Natural killer cell treated with Interleukin-12 subunit alpha and Interleukin-12 subunit beta and Interleukin-15 and Interleukin-18, amount 100 ng/mL, for 72 hours (primary cell): ENCODE measurements around the gene CD200R1L. TPM values are rescaled to one million over a fixed set of nuclear protein-coding genes. Genes with fewer than 3 reads are reported as not detected.

ENCODE experiments used
- ATAC-seq, 2 donors: fragments of 150-1000 bp; cut with Tn5 transposase in 1 of 2; sonication (Bioruptor Pico), chemical (Tn5 transposase) in 1 of 2; 2 replicates each; pipeline ENCODE4 v1.10.0; 2021
- DNase-seq: peaks from one replicate; pipeline ENCODE4 v3.0.0; 2022; ENCODE audit warnings: low spot score
- H3K27ac Mint-ChIP-seq, 2 donors: 1 replicate in 1 of 2; 2 replicates in 1 of 2; pipeline ENCODE4 v1.8.0; 2022; ENCODE audit warnings: mixed read lengths in 2 of 2, mild to moderate bottlenecking in 1 of 2, moderate library complexity in 1 of 2
- H3K27me3 Mint-ChIP-seq, 2 donors: 1 replicate in 1 of 2; 2 replicates in 1 of 2; pipeline ENCODE4 v1.8.0; 2022; ENCODE audit warnings: mixed read lengths in 2 of 2
- H3K36me3 Mint-ChIP-seq: one replicate; pipeline ENCODE4 v1.8.0; 2022; ENCODE audit warnings: mixed read lengths
- H3K4me1 Mint-ChIP-seq, 2 donors: 1 replicate in 1 of 2; 2 replicates in 1 of 2; pipeline ENCODE4 v1.8.0; 2022; ENCODE audit warnings: low read depth in 2 of 2, mixed read lengths in 2 of 2, mild to moderate bottlenecking in 1 of 2
- H3K4me3 Mint-ChIP-seq: one replicate; pipeline ENCODE4 v1.8.0; 2022; ENCODE audit warnings: mixed read lengths
- H3K9me3 Mint-ChIP-seq: 2 replicates; pipeline ENCODE4 v1.8.0; 2022; ENCODE audit warnings: mixed read lengths
- total RNA-seq, 2 donors: library from RNA; stranded (reverse); gene quantifications; one replicate each; pipeline ENCODE4 v1.2.3, GENCODE V29; 2022

CD200R1L gene
- not detected for total RNA-seq

GRCh38 chr3:112846764-112847163, at the start of gene CD200R1L:
TSS of gene CD200R1L (minus strand) at chr3:112846864. CDS start at chr3:112829367, 17,497 bp downstream.
- DNase-seq, result no peak
- H3K4me3 Mint-ChIP-seq, result peak within 1 kb of the TSS; percentile 69
- H3K4me1 Mint-ChIP-seq, result peaks cover 24 to 25% of the 10 kb centered on the region in 2 donors
- peaks cover 13% of the 10 kb centered on the region for H3K9me3 Mint-ChIP-seq
- peak within 1 kb of the TSS; percentile 43 to 62 for H3K27ac Mint-ChIP-seq
- H3K36me3 Mint-ChIP-seq, result peaks cover 25% of the 10 kb centered on the region
- H3K27me3 Mint-ChIP-seq, result no peaks in the 10 kb centered on the region
- no peak for ATAC-seq

GRCh38 chr3:112894258-112894657, 47.6 kb upstream of the CD200R1L start:
- peaks cover 0 to 5% of the 10 kb centered on the region in 2 donors for H3K27me3 Mint-ChIP-seq
- H3K4me1 Mint-ChIP-seq, result no peaks in the 10 kb centered on the region
- H3K9me3 Mint-ChIP-seq, result peaks cover 3% of the 10 kb centered on the region
- no peaks in the 10 kb centered on the region for H3K36me3 Mint-ChIP-seq
- no peak overlapping the region for H3K4me3 Mint-ChIP-seq
- no peak overlapping the region for H3K27ac Mint-ChIP-seq
- DNase-seq (no peak), ATAC-seq (no peak)

- no peaks in the 10 kb centered on the region for H3K36me3 Mint-ChIP-seq
- peaks cover 0 to 5% of the 10 kb centered on the region in 2 donors for H3K27me3 Mint-ChIP-seq
- H3K9me3 Mint-ChIP-seq, result peaks cover 3% of the 10 kb centered on the region
- no peak overlapping the region for H3K4me3 Mint-ChIP-seq
- no peak for DNase-seq
- no peaks in the 10 kb centered on the region for H3K4me1 Mint-ChIP-seq
- ATAC-seq, result no peak
- no peak overlapping the region for H3K27ac Mint-ChIP-seq
Observed at GRCh38 chr3:112889357-112889756, 42.7 kb upstream of the CD200R1L start.

- Mint-ChIP-seq H3K36me3 (peaks cover 4% of the 10 kb centered on the region), H3K4me1 (no peaks in the 10 kb centered on the region), H3K27ac (no peak overlapping the region), H3K27me3 (peaks cover 0 to 5% of the 10 kb centered on the region in 2 donors), H3K4me3 (no peak overlapping the region), H3K9me3 (peaks cover 3% of the 10 kb centered on the region)
- no peak for DNase-seq
- ATAC-seq, result no peak
Observed at GRCh38 chr3:112888381-112889085, 41.9 kb upstream of the CD200R1L start.

- Mint-ChIP-seq H3K4me1 (no peaks in the 10 kb centered on the region), H3K27me3 (no peaks in the 10 kb centered on the region), H3K4me3 (no peak overlapping the region), H3K36me3 (peaks cover 4% of the 10 kb centered on the region), H3K27ac (no peak overlapping the region), H3K9me3 (peaks cover 4% of the 10 kb centered on the region)
- DNase-seq, result no peak
- peak in 1 of 2 donors; percentile 24 for ATAC-seq
Observed at GRCh38 chr3:112884678-112885290, 38.1 kb upstream of the CD200R1L start.

GRCh38 chr3:112881891-112882290, 35.2 kb upstream of the CD200R1L start:
- Mint-ChIP-seq H3K4me3 (no peak overlapping the region), H3K9me3 (peaks cover 4% of the 10 kb centered on the region), H3K36me3 (peaks cover 4% of the 10 kb centered on the region), H3K27ac (no peak overlapping the region), H3K27me3 (no peaks in the 10 kb centered on the region), H3K4me1 (no peaks in the 10 kb centered on the region)
- no peak for DNase-seq
- ATAC-seq, result no peak

- Mint-ChIP-seq H3K4me1 (peaks cover 0 to 5% of the 10 kb centered on the region in 2 donors), H3K27me3 (peaks cover 0 to 2% of the 10 kb centered on the region in 2 donors), H3K36me3 (peaks cover 8% of the 10 kb centered on the region), H3K9me3 (peaks cover 9% of the 10 kb centered on the region), H3K4me3 (no peak overlapping the region), H3K27ac (no peak overlapping the region)
- DNase-seq, result no peak
- ATAC-seq, result no peak
Observed at GRCh38 chr3:112875561-112875960, 28.9 kb upstream of the CD200R1L start.

- Mint-ChIP-seq H3K27me3 (peaks cover 0 to 2% of the 10 kb centered on the region in 2 donors), H3K4me1 (peaks cover 0 to 5% of the 10 kb centered on the region in 2 donors), H3K9me3 (peaks cover 9% of the 10 kb centered on the region), H3K4me3 (no peak overlapping the region), H3K36me3 (peaks cover 17% of the 10 kb centered on the region), H3K27ac (no peak overlapping the region)
- DNase-seq (no peak), ATAC-seq (no peak)
Observed at GRCh38 chr3:112874725-112875124, 28.1 kb upstream of the CD200R1L start.

- H3K9me3 Mint-ChIP-seq, result peaks cover 13% of the 10 kb centered on the region
- peaks cover 0 to 5% of the 10 kb centered on the region in 2 donors for H3K4me1 Mint-ChIP-seq
- H3K27ac Mint-ChIP-seq, result no peak overlapping the region
- H3K4me3 Mint-ChIP-seq, result no peak overlapping the region
- ATAC-seq, result no peak
- H3K27me3 Mint-ChIP-seq, result peaks cover 0 to 5% of the 10 kb centered on the region in 2 donors
- DNase-seq, result no peak
- H3K36me3 Mint-ChIP-seq, result peaks cover 22% of the 10 kb centered on the region
Observed at GRCh38 chr3:112873632-112874031, 27.0 kb upstream of the CD200R1L start.

- peaks cover 0 to 5% of the 10 kb centered on the region in 2 donors for H3K4me1 Mint-ChIP-seq
- ATAC-seq (peak in 1 of 2 donors; percentile 32), DNase-seq (no peak)
- H3K9me3 Mint-ChIP-seq, result peaks cover 13% of the 10 kb centered on the region
- H3K36me3 Mint-ChIP-seq, result peaks cover 28% of the 10 kb centered on the region
- no peak overlapping the region for H3K27ac Mint-ChIP-seq
- H3K27me3 Mint-ChIP-seq, result peaks cover 8 to 9% of the 10 kb centered on the region in 2 donors
- no peak overlapping the region for H3K4me3 Mint-ChIP-seq
Observed at GRCh38 chr3:112871735-112872134, 25.1 kb upstream of the CD200R1L start.

- ATAC-seq, result no peak
- no peak for DNase-seq
- Mint-ChIP-seq H3K27ac (no peak overlapping the region), H3K36me3 (peaks cover 22% of the 10 kb centered on the region), H3K4me3 (no peak overlapping the region), H3K9me3 (peaks cover 12% of the 10 kb centered on the region), H3K4me1 (no peaks in the 10 kb centered on the region), H3K27me3 (peaks cover 7 to 8% of the 10 kb centered on the region in 2 donors)
Observed at GRCh38 chr3:112865757-112866156, 19.1 kb upstream of the CD200R1L start.

- Mint-ChIP-seq H3K4me3 (no peak overlapping the region), H3K36me3 (peaks cover 12% of the 10 kb centered on the region), H3K4me1 (peaks cover 27 to 31% of the 10 kb centered on the region in 2 donors), H3K27me3 (no peaks in the 10 kb centered on the region), H3K27ac (peak overlapping the region in 1 of 2 donors; percentile 22), H3K9me3 (peaks cover 10% of the 10 kb centered on the region)
- ATAC-seq (no peak), DNase-seq (no peak)
Observed at GRCh38 chr3:112860898-112861297, 14.2 kb upstream of the CD200R1L start.

- Mint-ChIP-seq H3K9me3 (peaks cover 13% of the 10 kb centered on the region), H3K36me3 (peaks cover 17% of the 10 kb centered on the region), H3K27ac (peak overlapping the region; percentile 39 to 68), H3K4me3 (peak overlapping the region; percentile 55), H3K27me3 (no peaks in the 10 kb centered on the region), H3K4me1 (peaks cover 27 to 35% of the 10 kb centered on the region in 2 donors)
- no peak for DNase-seq
- peak in 1 of 2 donors; percentile 73 for ATAC-seq
Observed at GRCh38 chr3:112858410-112859069, 11.9 kb upstream of the CD200R1L start.

GRCh38 chr3:112857526-112857925, 10.9 kb upstream of the CD200R1L start:
- Mint-ChIP-seq H3K27me3 (no peaks in the 10 kb centered on the region), H3K4me3 (peak overlapping the region; percentile 55), H3K27ac (peak overlapping the region; percentile 39 to 68), H3K36me3 (peaks cover 20% of the 10 kb centered on the region), H3K9me3 (peaks cover 13% of the 10 kb centered on the region), H3K4me1 (peaks cover 27 to 35% of the 10 kb centered on the region in 2 donors)
- DNase-seq (no peak), ATAC-seq (no peak)
